Activated CD4-positive, alpha-beta T cell treated with anti-CD3 and anti-CD28 coated beads, Interleukin-2, amount 10 ng/mL, durations not matched to agents 7 days and 5 days (primary cell): ENCODE measurements around the gene ANKRD7. TPM values are rescaled to one million over a fixed set of nuclear protein-coding genes. Genes with fewer than 3 reads are reported as not detected.

ENCODE experiments used
- CTCF ChIA-PET: fragments of 350-600 bp; sonication (Branson Sonifier 250); formaldehyde crosslinking; loops from one replicate; lab custom pipeline; 2021; ENCODE audit warnings: antibody characterized with exemption; lab: Charles Lee
- POLR2A ChIA-PET: fragments of 350-600 bp; sonication (Branson Sonifier 250); formaldehyde crosslinking; loops from one replicate; lab custom pipeline; 2021; ENCODE audit warnings: antibody characterized with exemption; lab: Charles Lee
- DNase-seq: peaks from one replicate; pipeline ENCODE4 v3.0.0-alpha.2; 2020
- H3K27ac Mint-ChIP-seq: one replicate; pipeline ENCODE4 v1.8.0; 2021; ENCODE audit warnings: mild to moderate bottlenecking, moderate library complexity, mixed read lengths
- H3K27me3 Mint-ChIP-seq: one replicate; pipeline ENCODE4 v1.8.0; 2021; ENCODE audit warnings: mixed read lengths
- H3K36me3 Mint-ChIP-seq: one replicate; pipeline ENCODE4 v1.8.0; 2021; ENCODE audit warnings: low read depth, mixed read lengths
- H3K4me1 Mint-ChIP-seq: one replicate; pipeline ENCODE4 v1.8.0; 2021; ENCODE audit warnings: mixed read lengths
- H3K4me3 Mint-ChIP-seq: one replicate; pipeline ENCODE4 v1.8.0; 2021; ENCODE audit warnings: mild to moderate bottlenecking, moderate library complexity, mixed read lengths
- H3K9me3 Mint-ChIP-seq: one replicate; pipeline ENCODE4 v1.8.0; 2021; ENCODE audit warnings: mixed read lengths
- total RNA-seq, 2 experiments: library from RNA; stranded (reverse); gene quantifications; one replicate each; pipeline ENCODE4 v1.2.3, GENCODE V29; 2021

ANKRD7 gene
- total RNA-seq, 2 experiments from 2014 or later: not detected

GRCh38 chr7:118245267-118246040, 20.9 kb downstream of the ANKRD7 start:
- ChIA-PET CTCF (no interaction called here), POLR2A (no interaction called here)
- no peaks in the 10 kb centered on the region for H3K9me3 Mint-ChIP-seq
- no peak overlapping the region for H3K4me3 Mint-ChIP-seq
- H3K36me3 Mint-ChIP-seq: no peaks in the 10 kb centered on the region
- no peaks in the 10 kb centered on the region for H3K4me1 Mint-ChIP-seq
- no peak overlapping the region for H3K27ac Mint-ChIP-seq
- DNase-seq: no peak
- H3K27me3 Mint-ChIP-seq: peaks cover 2% of the 10 kb centered on the region

GRCh38 chr7:118250860-118251494, 26.5 kb downstream of the ANKRD7 start:
- Mint-ChIP-seq H3K4me1 (no peaks in the 10 kb centered on the region), H3K27me3 (peaks cover 13% of the 10 kb centered on the region), H3K36me3 (no peaks in the 10 kb centered on the region), H3K27ac (no peak overlapping the region), H3K4me3 (no peak overlapping the region), H3K9me3 (no peaks in the 10 kb centered on the region)
- CTCF ChIA-PET: no interaction called here
- DNase-seq: no peak
- POLR2A ChIA-PET: no interaction called here

DNA sequence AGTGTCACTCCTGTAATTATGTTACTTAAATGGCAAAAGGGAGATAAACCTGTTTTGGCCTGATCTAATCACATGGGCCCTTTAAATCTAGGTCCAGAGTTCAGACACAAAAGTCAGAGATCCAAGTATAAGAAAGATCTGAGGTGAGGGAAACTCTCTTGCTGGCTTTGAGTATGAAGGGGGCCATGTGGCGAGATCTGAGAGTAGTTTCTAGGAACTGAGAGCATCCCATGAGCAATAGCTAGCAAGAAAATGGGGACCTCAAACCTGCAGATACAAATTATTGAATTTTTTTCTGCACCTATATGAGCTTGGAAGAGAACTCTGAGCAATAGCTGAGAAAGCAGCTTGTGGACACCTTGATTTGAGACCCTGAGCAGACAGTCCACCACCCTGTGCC, 27.6 kb downstream of the ANKRD7 start:
- H3K27ac Mint-ChIP-seq: no peak overlapping the region
- no peak for DNase-seq
- peaks cover 13% of the 10 kb centered on the region for H3K27me3 Mint-ChIP-seq
- POLR2A ChIA-PET: no interaction called here
- H3K4me3 Mint-ChIP-seq: no peak overlapping the region
- H3K9me3 Mint-ChIP-seq: no peaks in the 10 kb centered on the region
- CTCF ChIA-PET: no interaction called here
- H3K4me1 Mint-ChIP-seq: no peaks in the 10 kb centered on the region
- no peaks in the 10 kb centered on the region for H3K36me3 Mint-ChIP-seq

DNA sequence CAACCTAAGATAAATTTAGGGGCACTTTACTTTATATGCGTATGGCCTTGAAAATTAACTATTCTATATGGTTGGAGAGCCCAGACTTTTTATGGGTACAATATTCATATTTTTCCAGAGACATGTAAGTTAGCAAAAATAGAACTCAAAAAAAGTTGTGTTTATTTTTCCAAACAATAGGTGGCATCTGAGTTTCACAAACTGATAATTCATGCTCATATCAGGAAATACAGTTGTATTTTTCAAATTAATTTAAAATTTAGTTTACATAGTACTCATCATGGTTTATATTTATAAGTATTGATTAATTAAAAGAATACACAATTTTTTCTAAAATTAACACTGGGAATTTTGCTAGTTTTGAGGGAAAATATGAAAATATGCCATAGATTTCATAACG, 34.6 kb downstream of the ANKRD7 start:
- Mint-ChIP-seq H3K27me3 (peaks cover 4% of the 10 kb centered on the region), H3K36me3 (no peaks in the 10 kb centered on the region), H3K4me3 (no peak overlapping the region), H3K27ac (no peak overlapping the region), H3K9me3 (no peaks in the 10 kb centered on the region), H3K4me1 (no peaks in the 10 kb centered on the region)
- ChIA-PET CTCF (no interaction called here), POLR2A (no interaction called here)
- DNase-seq: no peak

DNA sequence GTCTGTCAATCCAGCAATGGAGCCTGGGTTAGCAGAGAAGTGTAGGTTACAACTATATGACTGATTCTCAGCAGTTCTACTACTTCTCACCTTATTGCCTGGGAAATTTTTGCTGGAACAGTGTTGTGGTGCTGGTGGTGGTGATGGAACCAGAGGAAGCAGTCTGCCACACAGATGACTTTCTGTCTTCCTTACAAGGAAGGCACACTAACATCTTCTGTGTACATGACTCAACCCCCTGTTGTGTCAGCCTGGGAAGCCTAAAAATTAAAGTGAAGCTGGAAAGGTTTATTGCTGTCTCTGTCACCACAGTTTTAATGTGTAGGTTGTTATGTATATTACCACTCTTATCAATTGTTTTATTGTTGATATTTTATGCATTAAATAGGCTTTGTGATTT, 40.3 kb downstream of the ANKRD7 start:
- Mint-ChIP-seq H3K36me3 (no peaks in the 10 kb centered on the region), H3K27ac (no peak overlapping the region), H3K4me1 (no peaks in the 10 kb centered on the region), H3K27me3 (peaks cover 15% of the 10 kb centered on the region), H3K4me3 (no peak overlapping the region), H3K9me3 (no peaks in the 10 kb centered on the region)
- ChIA-PET POLR2A (no interaction called here), CTCF (no interaction called here)
- DNase-seq: no peak

DNA sequence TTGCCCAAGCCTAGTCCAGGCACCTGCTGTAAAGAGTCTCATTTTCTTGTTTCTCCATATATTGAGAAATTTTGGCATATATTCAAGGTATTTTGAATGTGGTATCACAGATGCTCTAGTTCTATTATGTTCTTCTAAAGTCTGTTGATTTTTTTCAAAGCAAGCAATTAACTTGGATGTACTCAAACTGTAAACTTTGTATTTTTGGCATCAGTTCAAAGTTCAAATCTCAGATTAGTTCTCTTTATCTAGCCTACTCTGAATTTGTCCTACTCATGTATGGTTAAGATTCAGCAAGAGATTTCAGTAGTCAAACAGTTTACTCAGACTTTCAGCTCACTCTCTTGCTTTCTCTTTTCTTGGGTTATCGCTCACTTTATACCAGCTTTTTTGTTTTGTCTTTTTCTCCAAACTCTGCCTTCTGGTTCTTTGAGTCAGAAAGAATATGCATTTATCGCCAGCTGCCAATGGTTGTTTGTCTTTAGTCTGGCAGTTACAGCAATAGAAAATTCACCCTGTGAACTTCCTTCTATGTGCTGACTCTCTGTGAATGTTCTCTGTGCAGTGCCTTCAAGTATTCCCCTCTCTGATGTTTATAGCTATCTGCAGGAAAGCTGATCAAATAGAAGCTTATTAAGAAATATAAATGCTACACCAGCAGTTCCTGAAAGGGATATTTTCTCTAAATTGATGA, 56.0 kb downstream of the ANKRD7 start:
- peaks cover 54% of the 10 kb centered on the region for H3K27me3 Mint-ChIP-seq
- CTCF ChIA-PET: interaction anchor here (1.6 kb wide), 1 partner anchor 10 kb away, joined by 4 read pairs; no protein-coding TSS in a partner anchor
- no peaks in the 10 kb centered on the region for H3K4me1 Mint-ChIP-seq

GRCh38 chr7:118281196-118281595, 56.7 kb downstream of the ANKRD7 start:
- no peaks in the 10 kb centered on the region for H3K36me3 Mint-ChIP-seq
- ChIA-PET POLR2A (no interaction called here), CTCF (interaction anchor here (1.6 kb wide), 1 partner anchor 10 kb away, joined by 4 read pairs; no protein-coding TSS in a partner anchor)
- H3K27ac Mint-ChIP-seq: no peak overlapping the region
- H3K27me3 Mint-ChIP-seq: peaks cover 54% of the 10 kb centered on the region
- H3K9me3 Mint-ChIP-seq: no peaks in the 10 kb centered on the region
- H3K4me1 Mint-ChIP-seq: no peaks in the 10 kb centered on the region
- DNase-seq: no peak
- no peak overlapping the region for H3K4me3 Mint-ChIP-seq

More for the DNA sequence above, 56.0 kb downstream of the ANKRD7 start:
- Mint-ChIP-seq H3K4me3 (no peak overlapping the region), H3K27ac (no peak overlapping the region), H3K9me3 (no peaks in the 10 kb centered on the region), H3K36me3 (no peaks in the 10 kb centered on the region)
- DNase-seq: no peak
- POLR2A ChIA-PET: no interaction called here

GRCh38 chr7:118285358-118285757, 60.9 kb downstream of the ANKRD7 start:
- ChIA-PET CTCF (no interaction called here), POLR2A (no interaction called here)
- DNase-seq: no peak
- Mint-ChIP-seq H3K36me3 (peaks cover 5% of the 10 kb centered on the region), H3K27me3 (peaks cover 66% of the 10 kb centered on the region), H3K4me1 (peaks cover 24% of the 10 kb centered on the region), H3K27ac (no peak overlapping the region), H3K4me3 (no peak overlapping the region), H3K9me3 (peaks cover 4% of the 10 kb centered on the region)

GRCh38 chr7:118286131-118286530, 61.6 kb downstream of the ANKRD7 start:
- ChIA-PET CTCF (no interaction called here), POLR2A (no interaction called here)
- H3K4me1 Mint-ChIP-seq: peaks cover 24% of the 10 kb centered on the region
- peaks cover 6% of the 10 kb centered on the region for H3K9me3 Mint-ChIP-seq
- H3K27ac Mint-ChIP-seq: no peak overlapping the region
- H3K4me3 Mint-ChIP-seq: no peak overlapping the region
- peaks cover 60% of the 10 kb centered on the region for H3K27me3 Mint-ChIP-seq
- no peak for DNase-seq
- peaks cover 5% of the 10 kb centered on the region for H3K36me3 Mint-ChIP-seq

- peak; percentile 42 for DNase-seq
- POLR2A ChIA-PET: no interaction called here
- H3K36me3 Mint-ChIP-seq: peaks cover 5% of the 10 kb centered on the region
- H3K4me3 Mint-ChIP-seq: peak overlapping the region; percentile 26
- H3K9me3 Mint-ChIP-seq: peaks cover 11% of the 10 kb centered on the region
- H3K27ac Mint-ChIP-seq: peak overlapping the region; percentile 67
- CTCF ChIA-PET: no interaction called here
- peaks cover 65% of the 10 kb centered on the region for H3K27me3 Mint-ChIP-seq
- H3K4me1 Mint-ChIP-seq: peaks cover 24% of the 10 kb centered on the region
Measured at GRCh38 chr7:118288098-118288497, 63.6 kb downstream of the ANKRD7 start.

- peaks cover 24% of the 10 kb centered on the region for H3K4me1 Mint-ChIP-seq
- H3K27me3 Mint-ChIP-seq: peaks cover 65% of the 10 kb centered on the region
- no peak overlapping the region for H3K27ac Mint-ChIP-seq
- H3K4me3 Mint-ChIP-seq: no peak overlapping the region
- no peak for DNase-seq
- POLR2A ChIA-PET: no interaction called here
- H3K36me3 Mint-ChIP-seq: peaks cover 5% of the 10 kb centered on the region
- CTCF ChIA-PET: no interaction called here
- H3K9me3 Mint-ChIP-seq: peaks cover 11% of the 10 kb centered on the region
Measured at GRCh38 chr7:118289476-118289875, 65.0 kb downstream of the ANKRD7 start.
